H1 (cell line): ENCODE measurements around the gene CEP72.

Source experiments
- CTCF ChIP-seq, 3 experiments: IDR thresholded peaks; 1 replicate in 2 of 3; 2 replicates in 1 of 3; pipeline versions ENCODE4 v1.5.1 to v1.6.1; 2011; ENCODE audit warnings: low read length in 3 of 3, mild to moderate bottlenecking in 3 of 3, inconsistent platforms in 2 of 3, low read depth in 1 of 3, moderate library complexity in 1 of 3; ENCODE audit not compliant: insufficient read depth in 1 of 3; ENCODE audit errors: control extremely low read depth in 1 of 3
- USF2 ChIP-seq: IDR thresholded peaks from 2 replicates; pipeline ENCODE4 v1.6.1; 2011; ENCODE audit warnings: low read length, improper control_type of control experiment

- TF ChIP-seq USF2 (no peak), CTCF (IDR thresholded peaks at IDR 0.05; ENCODE audit: control extremely low read depth in 1 of 3, insufficient read depth in 1 of 3, low read depth in 1 of 3, low read length in 3 of 3) (no peak)
Measured at GRCh38 chr5:611731-612486, at the start of gene CEP72.
